CD1c-positive myeloid dendritic cell (primary cell): ENCODE results near the gene ALDOB.
A peak's percentile ranks its signal among the peaks of the same experiment; 100 is the strongest.

ENCODE experiments used
- DNase-seq: peaks from one replicate; pipeline ENCODE4 v3.0.0-alpha.2; 2016; ENCODE audit errors: extremely low spot score

ALDOB gene

GRCh38 chr9:101421653-101422065 lies 13.9 kb downstream of the ALDOB start:
- DNase-seq, result no peak

DNA sequence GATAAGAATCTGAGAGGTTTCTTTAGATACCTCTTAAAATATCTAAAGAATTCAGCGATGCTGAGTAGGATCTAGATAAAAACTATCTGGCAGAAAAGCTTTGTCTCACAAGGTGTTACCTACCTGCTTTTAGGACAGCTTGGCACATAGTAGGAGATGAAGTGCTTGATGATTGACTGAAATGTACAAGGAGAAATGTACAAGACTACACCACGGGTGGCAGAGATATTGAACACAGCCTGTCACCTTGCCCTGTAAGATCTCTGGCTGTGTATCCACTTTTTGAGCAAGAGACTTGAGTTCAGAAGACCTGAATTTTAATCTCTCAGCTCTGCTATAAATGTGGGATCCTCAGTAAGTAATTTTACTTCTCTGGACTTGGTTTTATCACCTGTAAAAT lies 15.7 kb downstream of the ALDOB start:
- DNase-seq, result no peak

- no peak for DNase-seq
These were observed 16.8 kb downstream of the ALDOB start for GRCh38 chr9:101418518-101419430.

GRCh38 chr9:101417977-101418376 lies 17.6 kb downstream of the ALDOB start:
- DNase-seq, result no peak

DNA sequence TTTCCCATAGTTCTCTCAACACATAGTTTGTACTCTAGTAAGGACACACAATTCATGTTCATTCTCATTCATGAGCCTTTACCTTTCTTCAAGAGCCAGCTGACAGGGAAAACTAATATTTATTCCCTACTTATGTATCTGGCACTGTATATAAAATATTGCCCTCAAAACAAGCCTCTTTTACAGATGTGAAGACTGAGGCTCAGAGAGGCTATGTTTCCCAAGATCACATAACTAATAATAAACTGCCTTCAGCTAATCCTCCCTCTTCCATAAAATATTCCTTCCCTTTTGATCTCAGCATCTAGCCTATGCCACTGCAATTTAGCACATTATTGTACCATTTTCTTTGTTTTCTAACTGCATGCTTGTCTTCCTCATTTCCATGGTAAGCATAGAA lies 18.2 kb downstream of the ALDOB start:
- no peak for DNase-seq

DNA sequence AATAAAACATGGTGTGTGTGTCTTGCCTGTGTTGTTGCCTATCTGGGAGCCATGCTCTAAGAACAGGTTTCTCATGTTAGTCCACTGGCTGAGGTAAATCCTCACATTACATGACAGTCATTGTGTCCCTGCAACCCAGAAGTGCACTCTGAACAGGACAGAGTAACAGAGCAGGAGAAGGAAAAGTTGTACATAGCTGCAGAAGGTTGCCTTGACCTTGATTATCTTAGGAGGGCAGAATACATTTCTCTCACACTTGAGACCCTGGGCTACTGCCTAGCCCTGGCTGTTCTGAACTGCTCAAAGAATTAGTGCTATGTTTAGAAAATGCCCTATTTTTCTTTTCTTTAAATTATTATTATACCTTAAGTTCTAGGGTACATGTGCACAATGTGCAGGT lies 20.0 kb downstream of the ALDOB start:
- no peak for DNase-seq

DNA sequence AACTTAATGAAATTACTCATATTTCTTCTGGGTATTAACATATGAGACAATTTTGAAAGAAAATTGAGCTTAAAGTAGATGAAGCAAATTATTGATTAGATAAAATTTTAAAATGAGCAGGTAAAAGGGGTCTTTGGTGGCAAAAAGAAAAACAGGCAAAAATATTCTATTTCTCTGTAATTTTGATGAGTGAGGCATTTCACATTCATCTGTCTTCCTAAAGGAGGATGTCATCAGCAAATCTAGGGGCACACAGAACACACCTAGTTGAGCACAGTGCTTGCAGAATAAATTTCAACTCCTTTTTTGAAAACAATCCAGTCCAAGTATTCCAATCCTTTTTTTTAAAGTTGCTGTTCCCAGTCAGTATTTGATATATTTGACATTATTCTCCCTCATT lies 20.7 kb downstream of the ALDOB start:
- no peak for DNase-seq

DNA sequence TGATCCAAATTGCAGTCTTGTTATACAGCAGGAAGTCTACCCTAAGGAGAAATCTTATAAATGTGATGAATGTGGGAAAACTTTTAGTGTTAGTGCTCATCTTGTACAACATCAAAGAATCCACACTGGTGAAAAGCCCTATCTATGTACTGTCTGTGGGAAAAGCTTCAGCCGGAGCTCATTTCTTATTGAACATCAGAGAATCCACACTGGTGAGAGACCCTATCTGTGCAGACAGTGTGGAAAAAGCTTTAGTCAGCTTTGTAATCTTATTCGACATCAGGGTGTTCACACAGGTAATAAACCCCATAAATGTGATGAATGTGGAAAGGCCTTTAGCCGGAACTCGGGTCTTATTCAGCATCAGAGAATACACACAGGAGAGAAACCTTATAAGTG lies 26.5 kb downstream of the ALDOB start:
- DNase-seq, result no peak

DNA sequence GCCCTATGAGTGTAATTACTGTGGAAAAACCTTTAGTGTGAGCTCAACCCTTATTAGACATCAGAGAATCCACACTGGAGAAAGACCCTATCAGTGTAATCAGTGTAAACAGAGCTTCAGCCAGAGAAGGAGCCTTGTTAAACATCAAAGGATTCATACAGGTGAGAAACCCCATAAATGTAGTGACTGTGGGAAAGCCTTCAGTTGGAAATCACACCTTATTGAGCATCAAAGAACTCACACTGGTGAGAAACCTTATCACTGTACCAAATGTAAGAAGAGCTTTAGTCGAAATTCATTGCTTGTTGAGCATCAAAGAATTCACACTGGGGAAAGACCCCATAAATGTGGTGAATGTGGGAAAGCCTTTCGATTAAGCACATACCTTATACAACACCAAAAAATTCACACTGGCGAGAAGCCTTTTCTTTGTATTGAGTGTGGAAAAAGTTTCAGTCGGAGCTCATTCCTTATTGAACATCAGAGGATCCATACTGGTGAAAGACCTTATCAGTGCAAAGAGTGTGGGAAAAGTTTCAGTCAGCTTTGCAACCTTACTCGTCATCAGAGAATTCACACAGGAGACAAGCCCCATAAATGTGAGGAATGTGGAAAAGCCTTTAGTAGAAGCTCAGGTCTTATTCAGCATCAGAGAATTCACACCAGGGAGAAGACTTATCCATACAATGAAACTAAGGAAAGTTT lies 27.0 kb downstream of the ALDOB start:
- no peak for DNase-seq

DNA sequence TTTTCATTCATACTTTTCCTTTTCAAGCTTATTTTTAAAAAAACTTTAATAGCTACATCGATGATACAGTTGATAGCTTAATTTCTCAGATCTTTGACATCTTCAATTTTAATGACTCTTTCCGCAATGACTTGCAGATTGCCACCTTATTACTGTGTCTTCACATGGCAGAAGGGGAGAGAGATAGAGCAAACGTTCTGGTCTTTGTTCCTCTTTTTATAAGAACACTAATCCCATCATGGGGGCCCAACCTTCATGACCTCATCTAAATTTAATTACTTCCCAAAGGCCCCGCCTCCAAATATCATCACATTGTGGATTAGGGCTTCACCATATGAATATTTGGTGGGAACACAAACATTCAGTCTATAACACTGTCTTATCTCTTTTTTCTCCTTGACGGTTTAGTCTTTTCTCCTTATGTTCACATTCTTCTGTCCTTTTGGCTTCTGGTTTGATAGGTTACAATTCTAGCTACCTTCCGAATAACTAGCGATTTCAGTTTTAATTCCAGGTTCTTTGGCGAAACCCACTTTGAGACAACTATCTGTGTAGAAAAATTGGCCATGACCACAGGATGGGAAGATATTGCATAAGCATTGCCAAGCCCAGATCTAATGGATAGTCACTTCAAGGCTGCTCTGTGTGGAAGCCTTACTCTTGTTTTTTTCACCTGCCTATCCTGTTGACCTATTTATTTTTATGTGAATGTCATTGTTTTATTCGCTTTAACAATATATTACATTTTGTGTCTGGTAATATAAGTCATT lies 31.9 kb downstream of the ALDOB start:
- no peak for DNase-seq

DNA sequence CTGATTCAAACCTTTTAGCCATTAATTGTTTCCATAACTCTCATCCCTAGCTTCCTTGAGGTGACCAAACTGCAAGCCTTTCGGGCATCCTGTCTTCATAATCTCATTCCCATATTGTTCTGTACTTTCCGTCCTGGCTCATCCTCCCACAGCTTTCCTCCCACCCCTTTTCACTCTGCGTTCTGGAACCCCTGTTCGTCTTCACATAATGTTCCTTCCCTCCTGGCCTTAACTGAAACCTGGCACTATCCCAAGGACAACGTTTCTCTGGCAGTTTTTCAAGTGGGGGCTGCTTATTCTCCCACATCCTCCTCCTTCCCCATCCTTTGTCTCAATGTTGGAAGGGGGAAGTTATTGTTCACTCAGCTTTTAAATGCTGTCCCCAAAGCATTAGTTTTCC lies 35.5 kb downstream of the ALDOB start:
- DNase-seq, result peak; percentile 31

DNA sequence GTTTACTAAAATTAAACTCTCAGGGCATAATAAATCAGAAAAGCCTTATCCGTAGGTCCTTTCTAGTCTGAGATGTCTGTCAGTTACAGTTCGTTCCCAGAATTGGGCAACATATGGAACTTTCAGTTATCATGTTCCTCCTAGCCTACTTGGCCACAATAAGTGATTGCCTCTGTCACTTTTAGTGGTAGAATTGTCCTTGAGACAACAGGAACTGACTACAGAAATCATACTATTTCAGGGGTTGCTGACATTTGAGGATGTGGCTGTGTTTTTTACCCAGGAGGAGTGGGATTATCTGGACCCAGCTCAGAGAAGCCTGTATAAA lies 36.0 kb downstream of the ALDOB start:
- peak; percentile 55 for DNase-seq

- DNase-seq, result peak; percentile 3
These were observed 36.5 kb downstream of the ALDOB start for GRCh38 chr9:101398930-101399642.

GRCh38 chr9:101398068-101398929 lies 37.3 kb downstream of the ALDOB start, which contains the start of the genes MRPL50 and ZNF189:
TSS of gene MRPL50 (minus strand) at chr9:101398618. CDS start at chr9:101398592, 26 bp downstream.
TSS of gene ZNF189 (plus strand) at chr9:101398851. CDS start at chr9:101399157, 306 bp downstream.
- peak; percentile 99 for DNase-seq

- peak; percentile 28 for DNase-seq
These were observed 37.9 kb downstream of the ALDOB start for GRCh38 chr9:101397746-101398067.

DNA sequence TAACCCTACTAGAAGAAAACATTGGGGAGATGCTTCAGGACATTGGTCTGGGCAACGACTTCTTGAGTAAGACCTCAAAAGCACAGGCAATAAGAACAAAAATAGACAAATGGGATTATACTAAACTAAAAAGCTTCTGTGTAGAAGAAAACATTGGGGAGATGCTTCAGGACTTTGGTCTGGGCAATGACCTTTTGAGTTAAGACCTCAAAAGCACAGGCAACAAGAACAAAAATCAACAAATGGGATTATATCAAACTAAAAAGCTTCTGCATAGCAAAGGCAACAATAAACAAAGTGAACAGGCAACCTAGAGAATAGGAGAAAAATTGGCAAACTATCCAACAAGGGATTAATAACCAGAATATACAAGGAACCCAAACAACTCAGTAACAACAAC lies 40.9 kb downstream of the ALDOB start:
- DNase-seq, result no peak

- DNase-seq, result no peak
These were observed 42.4 kb downstream of the ALDOB start for GRCh38 chr9:101393135-101393534.

GRCh38 chr9:101388507-101388993 lies 47.0 kb downstream of the ALDOB start:
- no peak for DNase-seq

- peak; percentile 32 for DNase-seq
These were observed 47.6 kb downstream of the ALDOB start for GRCh38 chr9:101387871-101388506.
